Suppressor macrophage (primary cell): Measurements from ENCODE around the gene CDX1.
"Not testable (repeated sequence)": the region's sequence is repeated elsewhere in the genome, so short reads cannot be mapped to it uniquely, and the experiment has no call there.

Experiments
- DNase-seq, 4 experiments: peaks; one replicate each; pipeline ENCODE4 v3.0.0-alpha.2; 2020 to 2022

CDX1 gene

GRCh38 chr5:150209099-150209635 is 42.6 kb downstream of the CDX1 start:
- peak; percentile 67 to 82 (median 77) for DNase-seq

- no peak for DNase-seq
Observed at GRCh38 chr5:150210644-150211043, 44.1 kb downstream of the CDX1 start.

- peak in 3 of 4 experiments; percentile 24 to 43 (median 41) for DNase-seq
Observed at GRCh38 chr5:150211156-150212030, 44.8 kb downstream of the CDX1 start.

GRCh38 chr5:150213530-150213929 is 47.0 kb downstream of the CDX1 start:
- DNase-seq, result no peak

GRCh38 chr5:150214289-150214688 is 47.7 kb downstream of the CDX1 start:
- no peak for DNase-seq

GRCh38 chr5:150215979-150216944 is 49.7 kb downstream of the CDX1 start:
- no peak for DNase-seq

GRCh38 chr5:150217038-150217437 is 50.5 kb downstream of the CDX1 start:
- DNase-seq, result no peak

- peak; percentile 86 to 92 (median 92) for DNase-seq
Observed at GRCh38 chr5:150217873-150218692, 51.5 kb downstream of the CDX1 start.

GRCh38 chr5:150218693-150219035 is 52.1 kb downstream of the CDX1 start:
- no peak for DNase-seq

- DNase-seq, result no peak
Observed at GRCh38 chr5:150219142-150219541, 52.6 kb downstream of the CDX1 start.

- DNase-seq, result no peak
Observed at GRCh38 chr5:150219861-150220260, 53.3 kb downstream of the CDX1 start.

GRCh38 chr5:150221471-150221870 is 54.9 kb downstream of the CDX1 start:
- no peak for DNase-seq

- DNase-seq, result no peak
Observed at GRCh38 chr5:150222906-150223305, 56.3 kb downstream of the CDX1 start.

- DNase-seq, result no peak
Observed at GRCh38 chr5:150223474-150223873, 56.9 kb downstream of the CDX1 start.

GRCh38 chr5:150224483-150225027 is 58.0 kb downstream of the CDX1 start:
- no peak for DNase-seq

- DNase-seq, result peak in 2 of 4 experiments; percentile 24 to 34
Observed at GRCh38 chr5:150227036-150227435, 60.5 kb downstream of the CDX1 start.

GRCh38 chr5:150227606-150228273 is 61.2 kb downstream of the CDX1 start:
- DNase-seq, result peak; percentile 65 to 84 (median 78)

- DNase-seq, result no peak
Observed at GRCh38 chr5:150229571-150229970, 63.0 kb downstream of the CDX1 start.

- DNase-seq, result no peak
Observed at GRCh38 chr5:150230842-150231241, 64.3 kb downstream of the CDX1 start.

GRCh38 chr5:150233706-150234105 is 67.1 kb downstream of the CDX1 start:
- not testable (repeated sequence) for DNase-seq
